ENCODE measurements around the gene DNAJB14. TPM values are rescaled to one million over a fixed set of nuclear protein-coding genes. Genes with fewer than 3 reads are reported as not detected.

DNAJB14 gene
- total RNA-seq, 6 experiments from 2014 or later, result 54.1 to 72.8 (median 57.8) TPM

DNA sequence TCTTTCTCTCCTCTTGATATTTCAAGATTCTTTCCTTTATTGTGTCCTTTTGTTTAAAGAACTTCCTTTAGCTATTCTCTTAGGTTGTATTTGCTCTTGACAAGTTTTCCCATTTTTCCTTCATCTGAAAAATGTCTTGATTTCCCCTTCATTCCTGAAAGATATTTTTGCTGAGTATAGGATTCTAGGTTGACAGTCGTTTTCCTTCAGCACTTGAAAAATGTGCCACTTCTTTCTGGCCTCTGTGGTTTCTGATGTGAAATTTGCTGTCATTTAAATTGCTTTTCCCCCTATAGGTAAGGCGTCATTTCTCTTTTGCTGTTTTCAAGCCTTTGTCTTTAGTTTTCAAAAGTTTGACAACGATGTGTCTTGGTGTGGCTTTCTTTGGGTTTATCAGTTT lies 28.8 kb downstream of the DNAJB14 start:
- no peak for TF ChIP-seq CTCF (IDR thresholded peaks at IDR 0.05)
- Mint-ChIP-seq H3K9me3 (no peaks in the 10 kb centered on the region), H3K27ac (no peak overlapping the region), H3K36me3 (ENCODE audit: low read depth) (peaks cover 41% of the 10 kb centered on the region), H3K4me1 (ENCODE audit: low read depth) (peaks cover 8% of the 10 kb centered on the region), H3K4me3 (no peak overlapping the region), H3K27me3 (ENCODE audit: insufficient read depth) (no peaks in the 10 kb centered on the region; the same call in 1 of the 2 replicates)
- no peak for DNase-seq

DNA sequence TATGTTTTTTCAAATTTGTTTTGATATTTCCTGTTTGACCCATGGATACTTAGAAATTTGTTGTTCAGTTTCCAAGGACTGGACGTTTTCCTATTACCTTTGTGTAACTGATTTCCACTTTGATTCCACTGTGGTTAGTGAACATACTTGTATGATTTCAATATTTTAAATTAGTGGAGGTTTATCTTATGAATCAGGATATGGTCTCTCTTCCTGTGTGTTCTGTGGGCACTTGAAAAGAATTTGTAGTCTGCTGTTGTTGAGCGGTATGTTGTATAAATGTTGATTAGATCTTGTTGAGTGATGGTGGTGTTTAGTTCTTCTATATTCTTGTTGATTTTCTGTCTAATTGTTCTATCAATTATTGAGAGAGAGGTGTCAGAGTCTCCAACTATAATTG lies 31.0 kb downstream of the DNAJB14 start:
- Mint-ChIP-seq H3K27ac (0 out of 2 replicates have a peak overlapping the region, but pooled peaks have one; percentile 24), H3K27me3 (ENCODE audit: insufficient read depth) (no peaks in the 10 kb centered on the region; the same call in 1 of the 2 replicates), H3K36me3 (ENCODE audit: low read depth) (peaks cover 36% of the 10 kb centered on the region), H3K4me3 (no peak overlapping the region), H3K9me3 (no peaks in the 10 kb centered on the region), H3K4me1 (ENCODE audit: low read depth) (peaks cover 18% of the 10 kb centered on the region)
- DNase-seq, result no peak
- no peak for TF ChIP-seq CTCF (IDR thresholded peaks at IDR 0.05)

- DNase-seq, result no peak
- peak overlapping the region; percentile 99 for H3K4me3 Mint-ChIP-seq
- H3K27ac Mint-ChIP-seq, result peak overlapping the region; percentile 96
- peaks cover 45% of the 10 kb centered on the region for H3K4me1 Mint-ChIP-seq (ENCODE audit: low read depth)
- H3K9me3 Mint-ChIP-seq, result no peaks in the 10 kb centered on the region
- no peak for TF ChIP-seq CTCF (IDR thresholded peaks at IDR 0.05)
- peaks cover 4% of the 10 kb centered on the region; the same call in 1 of the 2 replicates for H3K27me3 Mint-ChIP-seq (ENCODE audit: insufficient read depth)
- peaks cover 21% of the 10 kb centered on the region; the same call in 1 of the 2 replicates for H3K36me3 Mint-ChIP-seq (ENCODE audit: low read depth)
Observed at GRCh38 chr4:99894998-99895397, 51.4 kb downstream of the DNAJB14 start.

DNA sequence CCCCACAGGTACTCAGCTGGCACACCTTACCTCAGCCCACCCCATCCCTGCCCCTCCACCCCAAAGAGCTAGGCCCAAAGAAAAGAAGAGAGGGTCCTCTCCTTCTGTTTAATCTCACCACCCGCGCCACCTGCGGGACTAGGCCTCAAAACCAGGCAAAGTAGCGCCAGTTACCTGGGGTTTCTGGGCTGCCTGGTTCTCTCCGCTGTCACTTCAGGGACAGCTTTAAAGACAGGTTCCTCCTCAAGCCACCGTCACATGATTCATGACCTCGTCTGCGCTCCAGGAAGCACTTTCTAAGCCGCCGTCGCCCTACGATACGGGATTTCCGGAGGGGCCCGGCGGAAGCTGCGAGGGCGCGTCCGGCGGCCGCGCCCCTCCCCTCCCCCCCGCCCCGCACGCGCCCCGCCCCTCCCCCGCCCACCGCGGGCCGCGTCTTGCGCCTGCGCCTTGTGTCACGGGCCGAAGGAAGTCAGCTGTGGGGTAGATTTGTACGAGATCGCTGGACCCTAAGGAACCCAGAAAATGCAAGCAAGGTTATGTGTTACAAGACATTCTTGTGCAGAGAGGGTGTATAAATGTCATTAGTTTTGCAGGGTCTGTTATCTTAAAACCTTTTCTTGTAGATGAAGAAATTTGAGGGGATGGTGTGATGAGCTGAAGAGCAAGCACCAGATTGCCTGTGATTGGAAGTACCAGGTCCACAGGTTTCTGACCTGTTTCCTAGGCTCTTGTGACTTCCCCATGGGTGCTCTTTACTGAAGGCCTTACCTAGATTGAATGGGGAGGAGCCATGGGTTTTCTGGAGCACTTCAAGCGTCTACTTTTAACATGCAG lies 52.0 kb downstream of the DNAJB14 start, which contains the start of gene LAMTOR3:
TSS of gene LAMTOR3 (minus strand) at position 267 of the 837 bp plus-strand sequence. CDS start 464 bp downstream, outside the sequence.
- peak; percentile 82 for DNase-seq
- Mint-ChIP-seq H3K36me3 (ENCODE audit: low read depth) (peaks cover 23% of the 10 kb centered on the region; the same call in 1 of the 2 replicates), H3K9me3 (no peaks in the 10 kb centered on the region), H3K27me3 (ENCODE audit: insufficient read depth) (peaks cover 4% of the 10 kb centered on the region; the same call in 1 of the 2 replicates), H3K27ac (peak within 1 kb of the TSS; percentile 96), H3K4me3 (peak within 1 kb of the TSS; percentile 99), H3K4me1 (ENCODE audit: low read depth) (peaks cover 45% of the 10 kb centered on the region)
- no peak for TF ChIP-seq CTCF (IDR thresholded peaks at IDR 0.05)

DNA sequence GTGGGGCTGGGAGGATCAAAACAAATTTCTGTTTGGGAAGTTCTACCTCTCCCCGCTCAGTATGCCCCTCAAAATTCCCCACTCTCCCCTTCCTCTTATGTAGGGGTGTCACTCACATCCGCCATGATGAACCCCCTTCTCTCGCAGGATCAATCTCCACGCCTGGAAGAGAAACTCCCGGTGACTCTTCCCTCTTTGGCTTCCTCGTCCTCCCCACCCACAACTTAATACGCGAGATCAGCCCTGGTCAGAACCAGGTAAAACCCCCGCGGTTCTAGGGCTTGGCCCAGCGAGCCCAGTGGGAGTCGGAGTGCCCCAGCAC lies 52.6 kb downstream of the DNAJB14 start:
- Mint-ChIP-seq H3K9me3 (no peaks in the 10 kb centered on the region), H3K36me3 (ENCODE audit: low read depth) (peaks cover 25% of the 10 kb centered on the region; the same call in 1 of the 2 replicates), H3K4me3 (peak overlapping the region; percentile 99), H3K27me3 (ENCODE audit: insufficient read depth) (peaks cover 4% of the 10 kb centered on the region; the same call in 1 of the 2 replicates), H3K27ac (peak overlapping the region; percentile 96), H3K4me1 (ENCODE audit: low read depth) (peaks cover 45% of the 10 kb centered on the region)
- no peak for DNase-seq
- TF ChIP-seq CTCF (IDR thresholded peaks at IDR 0.05), result no peak

Data from HFFc6 (cell line).